ENCODE measurements around the gene CCDC178.
A peak's percentile ranks its signal among the peaks of the same experiment; 100 is the strongest.
"Not testable (repeated sequence)": the region's sequence is repeated elsewhere in the genome, so short reads cannot be mapped to it uniquely, and the experiment has no call there.

CCDC178 gene

GRCh38 chr18:33157893-33158292 lies 282.6 kb downstream of the CCDC178 start:
- Mint-ChIP-seq H3K4me3 (no peak overlapping the region), H3K27me3 (ENCODE audit: low read depth) (no peaks in the 10 kb centered on the region), H3K36me3 (ENCODE audit: low read depth) (no peaks in the 10 kb centered on the region), H3K9me3 (no peaks in the 10 kb centered on the region), H3K27ac (peak overlapping the region in 2 of 3 experiments; percentile 40 to 74), H3K4me1 (peaks cover 12% of the 10 kb centered on the region)
- TF ChIP-seq CTCF (IDR thresholded peaks at IDR 0.05; ENCODE audit: unreplicated experiment in 3 of 3) = no peak

DNA sequence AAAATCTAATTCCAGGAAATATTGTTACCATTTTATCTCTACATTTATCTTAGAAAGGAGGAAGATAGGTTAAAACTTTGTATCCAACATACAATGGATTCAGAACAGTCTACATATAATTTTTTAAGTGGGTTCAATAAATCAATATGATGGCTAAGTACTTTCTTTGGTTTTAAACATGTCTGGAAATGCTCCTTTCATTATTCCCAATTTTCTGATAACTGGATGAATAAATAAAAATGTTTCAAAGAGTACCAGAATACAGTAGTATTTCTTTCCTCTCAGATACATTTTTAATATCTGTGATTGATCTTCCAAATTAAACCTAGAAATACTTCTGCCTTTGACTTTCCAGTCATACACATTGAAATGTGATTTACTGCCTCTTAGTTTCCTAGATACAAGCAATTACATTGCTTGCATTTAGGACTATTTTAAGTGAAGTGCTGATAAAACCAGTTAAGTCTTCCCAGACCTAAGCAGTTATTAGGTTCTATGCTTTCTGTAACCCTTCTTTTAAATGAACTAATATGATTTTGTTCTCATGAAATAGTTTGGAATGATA lies 283.5 kb downstream of the CCDC178 start:
- peak overlapping the region in 1 of 3 experiments; percentile 13 for H3K27ac Mint-ChIP-seq
- H3K9me3 Mint-ChIP-seq = no peaks in the 10 kb centered on the region
- no peak overlapping the region for H3K4me3 Mint-ChIP-seq
- no peaks in the 10 kb centered on the region for H3K36me3 Mint-ChIP-seq (ENCODE audit: low read depth)
- no peak for TF ChIP-seq CTCF (IDR thresholded peaks at IDR 0.05; ENCODE audit: unreplicated experiment in 3 of 3)
- H3K27me3 Mint-ChIP-seq (ENCODE audit: low read depth) = no peaks in the 10 kb centered on the region
- peaks cover 12% of the 10 kb centered on the region for H3K4me1 Mint-ChIP-seq

GRCh38 chr18:33154049-33154448 lies 286.5 kb downstream of the CCDC178 start:
- Mint-ChIP-seq H3K4me1 (peaks cover 12% of the 10 kb centered on the region), H3K27me3 (ENCODE audit: low read depth) (no peaks in the 10 kb centered on the region), H3K36me3 (ENCODE audit: low read depth) (peaks cover 8% of the 10 kb centered on the region), H3K4me3 (no peak overlapping the region), H3K27ac (peak overlapping the region in 1 of 3 experiments; percentile 46), H3K9me3 (peaks cover 16% of the 10 kb centered on the region)
- TF ChIP-seq CTCF (IDR thresholded peaks at IDR 0.05; ENCODE audit: unreplicated experiment in 3 of 3) = no peak

DNA sequence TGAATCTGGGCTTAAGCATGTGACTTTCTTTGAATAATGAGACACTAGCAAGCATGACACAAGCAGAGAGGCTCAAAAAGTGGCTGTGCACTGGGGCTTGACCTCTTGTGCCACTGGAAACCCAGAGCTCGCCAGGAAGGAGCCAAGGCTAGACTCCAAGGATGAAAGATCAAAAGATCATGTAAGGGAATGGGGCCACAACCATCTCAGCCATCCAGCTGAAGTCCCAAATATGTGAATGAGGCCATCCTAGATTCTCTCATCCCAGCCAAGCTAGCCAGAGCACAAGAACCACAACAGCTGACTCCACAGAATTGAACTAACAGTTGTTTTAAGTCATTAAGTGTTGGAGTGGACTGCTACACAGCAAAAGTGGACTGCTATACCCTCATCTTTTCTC lies 288.1 kb downstream of the CCDC178 start:
- TF ChIP-seq CTCF (IDR thresholded peaks at IDR 0.05; ENCODE audit: unreplicated experiment in 3 of 3) = no peak
- H3K9me3 Mint-ChIP-seq = peaks cover 21% of the 10 kb centered on the region
- H3K27me3 Mint-ChIP-seq (ENCODE audit: low read depth) = no peaks in the 10 kb centered on the region
- H3K4me1 Mint-ChIP-seq = peaks cover 5% of the 10 kb centered on the region
- H3K36me3 Mint-ChIP-seq (ENCODE audit: low read depth) = peaks cover 8% of the 10 kb centered on the region
- H3K27ac Mint-ChIP-seq = peak overlapping the region in 2 of 3 experiments; percentile 6 to 76
- no peak overlapping the region for H3K4me3 Mint-ChIP-seq

DNA sequence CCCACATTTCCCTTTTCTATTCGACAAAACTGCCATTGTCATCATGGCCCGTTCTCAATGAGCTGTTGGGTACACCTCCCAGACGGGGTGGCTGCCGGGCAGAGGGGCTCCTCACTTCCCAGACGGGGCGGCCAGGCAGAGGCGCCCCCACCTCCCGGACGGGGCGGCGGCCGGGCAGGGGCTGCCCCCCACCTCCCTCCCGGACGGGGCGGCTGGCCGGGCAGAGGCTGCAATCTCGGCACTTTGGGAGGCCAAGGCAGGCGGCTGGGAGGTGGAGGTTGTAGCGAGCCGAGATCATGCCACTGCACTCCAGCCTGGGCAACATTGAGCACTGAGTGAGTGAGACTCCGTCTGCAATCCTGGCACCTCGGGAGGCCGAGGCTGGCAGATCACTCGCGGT lies 292.7 kb downstream of the CCDC178 start:
- not testable (repeated sequence) for H3K4me1 Mint-ChIP-seq; H3K27me3 Mint-ChIP-seq (ENCODE audit: low read depth); H3K27ac Mint-ChIP-seq; H3K4me3 Mint-ChIP-seq; H3K36me3 Mint-ChIP-seq (ENCODE audit: low read depth)
- H3K9me3 Mint-ChIP-seq = peaks cover 27% of the 10 kb centered on the region

GRCh38 chr18:33146014-33146413 lies 294.5 kb downstream of the CCDC178 start:
- Mint-ChIP-seq H3K4me1 (no peaks in the 10 kb centered on the region), H3K4me3 (no peak overlapping the region), H3K9me3 (peaks cover 34% of the 10 kb centered on the region), H3K27ac (no peak overlapping the region), H3K27me3 (ENCODE audit: low read depth) (no peaks in the 10 kb centered on the region), H3K36me3 (ENCODE audit: low read depth) (peaks cover 8% of the 10 kb centered on the region)
- no peak for TF ChIP-seq CTCF (IDR thresholded peaks at IDR 0.05; ENCODE audit: unreplicated experiment in 3 of 3)

Measured in nephron (organoid).